Natural killer cell (primary cell): ENCODE measurements around the gene TTBK1. TPM values are rescaled to one million over a fixed set of nuclear protein-coding genes. Genes with fewer than 3 reads are reported as not detected.

Experiments
- ATAC-seq, 3 donors: fragments of 150-1000 bp in 2 of 3; fragments of 200-7000 bp in 1 of 3; cut with Tn5 transposase; 1 replicate in 1 of 3; 2 replicates in 2 of 3; pipeline ENCODE4 v1.10.0; 2021; ENCODE audit warnings: mild to moderate bottlenecking in 2 of 3, moderate library complexity in 2 of 3
- DNase-seq, 2 donors: peaks; one replicate each; pipeline versions ENCODE4 v3.0.0 to v3.0.0-alpha.2; 2013 to 2021; ENCODE audit warnings: mixed read lengths in 1 of 2
- H3K27ac ChIP-seq: one replicate; pipeline ENCODE4 v1.5.1; 2013; ENCODE audit warnings: mild to moderate bottlenecking, low read length
- H3K27me3 ChIP-seq: one replicate; pipeline ENCODE4 v1.6.1; 2013; ENCODE audit warnings: low read length; ENCODE audit not compliant: control insufficient read depth, insufficient read depth
- H3K36me3 ChIP-seq: one replicate; pipeline ENCODE4 v1.6.1; 2013; ENCODE audit warnings: low read length; ENCODE audit not compliant: control insufficient read depth, insufficient read depth
- H3K4me1 ChIP-seq: one replicate; pipeline ENCODE4 v1.6.1; 2013; ENCODE audit warnings: low read length; ENCODE audit not compliant: control insufficient read depth, insufficient read depth
- H3K4me3 ChIP-seq: one replicate; pipeline ENCODE4 v1.5.1; 2013; ENCODE audit warnings: low read length
- H3K9me3 ChIP-seq: one replicate; pipeline ENCODE4 v1.6.1; 2013; ENCODE audit warnings: low read length; ENCODE audit not compliant: control insufficient read depth, insufficient read depth
- H3K27ac Mint-ChIP-seq, 2 donors: one replicate each; pipeline ENCODE4 v1.8.0; 2022; ENCODE audit warnings: mild to moderate bottlenecking in 2 of 2, mixed read lengths in 2 of 2, moderate library complexity in 1 of 2
- H3K27me3 Mint-ChIP-seq, 2 donors: one replicate each; pipeline ENCODE4 v1.8.0; 2022; ENCODE audit warnings: low read depth in 2 of 2, mixed read lengths in 2 of 2
- H3K36me3 Mint-ChIP-seq: one replicate; pipeline ENCODE4 v1.8.0; 2022; ENCODE audit warnings: mixed read lengths
- H3K4me1 Mint-ChIP-seq, 2 donors: one replicate each; pipeline ENCODE4 v1.8.0; 2022; ENCODE audit warnings: mixed read lengths in 2 of 2
- H3K4me3 Mint-ChIP-seq: one replicate; pipeline ENCODE4 v1.8.0; 2022; ENCODE audit warnings: mild to moderate bottlenecking, moderate library complexity, mixed read lengths
- H3K9me3 Mint-ChIP-seq, 2 donors: one replicate each; pipeline ENCODE4 v1.8.0; 2022; ENCODE audit warnings: mixed read lengths in 2 of 2
- CTCF ChIP-seq: fragments of 200-600 bp; IDR thresholded peaks from one replicate; pipeline ENCODE4 v1.8.0; 2022; ENCODE audit warnings: antibody characterized with exemption
- WGBS: methylation state at CpG from one replicate; pipeline ENCODE4 v1.1.7; 2013; ENCODE audit warnings: missing lambda C conversion rate; ENCODE audit not compliant: insufficient coverage; 5-methylcytosine and 5-hydroxymethylcytosine counted together
- intact Hi-C: fragments of 100-400 bp; cut with micrococcal nuclease; formaldehyde crosslinking; loops from one replicate; pipeline ENCODE4 v1.14.2; 2022
- total RNA-seq, 4 donors: library from RNA; stranded (reverse); fragments of 120-200 nt in 1 of 4; gene quantifications; one replicate each; pipeline versions ENCODE4 v1.2.3 to v1.2.4, GENCODE V29; 2013 to 2022

The TTBK1 gene
- total RNA-seq, 3 donors from 2014 or later (not counting 1 experiment from before 2014, with no cell fraction given), result 0.07 TPM; not detected in 2

- 82% methylated on average over 5 of the region's 5 CpGs for WGBS
- Mint-ChIP-seq H3K4me3 (no peak overlapping the region), H3K4me1 (peaks cover 6 to 15% of the 10 kb centered on the region in 2 donors), H3K27ac (no peak overlapping the region), H3K27me3 (peaks cover 6 to 17% of the 10 kb centered on the region in 2 donors), H3K36me3 (no peaks in the 10 kb centered on the region), H3K9me3 (no peaks in the 10 kb centered on the region)
- ATAC-seq, result no peak
- no peak overlapping the region for H3K4me3 ChIP-seq
- H3K36me3 ChIP-seq, result no peaks in the 10 kb centered on the region
- no peaks in the 10 kb centered on the region for H3K9me3 ChIP-seq
- H3K4me1 ChIP-seq, result peaks cover 9% of the 10 kb centered on the region
- TF ChIP-seq CTCF, result no peak
- no peak for DNase-seq
- no peak overlapping the region for H3K27ac ChIP-seq
- intact Hi-C loops, result no loop called here
- H3K27me3 ChIP-seq, result peaks cover 10% of the 10 kb centered on the region
These were observed 21.4 kb downstream of the TTBK1 start for GRCh38 chr6:43264599-43265145.

GRCh38 chr6:43265564-43265963, 22.3 kb downstream of the TTBK1 start:
- Histone ChIP-seq H3K27ac (no peak overlapping the region), H3K27me3 (peaks cover 10% of the 10 kb centered on the region), H3K4me1 (peaks cover 14% of the 10 kb centered on the region), H3K36me3 (no peaks in the 10 kb centered on the region), H3K4me3 (no peak overlapping the region), H3K9me3 (no peaks in the 10 kb centered on the region)
- TF ChIP-seq CTCF, result no peak
- Mint-ChIP-seq H3K36me3 (no peaks in the 10 kb centered on the region), H3K27me3 (peaks cover 6 to 18% of the 10 kb centered on the region in 2 donors), H3K4me3 (no peak overlapping the region), H3K27ac (no peak overlapping the region), H3K4me1 (peaks cover 6 to 16% of the 10 kb centered on the region in 2 donors), H3K9me3 (no peaks in the 10 kb centered on the region)
- no peak for DNase-seq
- WGBS, result 95% methylated on average over 6 of the region's 6 CpGs
- intact Hi-C loops, result no loop called here
- no peak for ATAC-seq

GRCh38 chr6:43267619-43268354, 24.5 kb downstream of the TTBK1 start:
- H3K4me3 ChIP-seq, result no peak overlapping the region
- H3K27ac Mint-ChIP-seq, result no peak overlapping the region
- no peaks in the 10 kb centered on the region for H3K36me3 ChIP-seq
- H3K36me3 Mint-ChIP-seq, result no peaks in the 10 kb centered on the region
- peaks cover 6 to 16% of the 10 kb centered on the region in 2 donors for H3K4me1 Mint-ChIP-seq
- H3K4me3 Mint-ChIP-seq, result peak overlapping the region; percentile 37
- intact Hi-C loops, result no loop called here
- H3K9me3 Mint-ChIP-seq, result no peaks in the 10 kb centered on the region
- H3K4me1 ChIP-seq, result peaks cover 14% of the 10 kb centered on the region
- DNase-seq (no peak), ATAC-seq (no peak)
- no peak overlapping the region for H3K27ac ChIP-seq
- no peak for TF ChIP-seq CTCF
- peaks cover 10% of the 10 kb centered on the region for H3K27me3 ChIP-seq
- peaks cover 9 to 20% of the 10 kb centered on the region in 2 donors for H3K27me3 Mint-ChIP-seq
- WGBS, result 93% methylated on average over 7 of the region's 7 CpGs
- H3K9me3 ChIP-seq, result no peaks in the 10 kb centered on the region
